GM18861 (cell line): ENCODE results near the gene ABCA3.
A peak's percentile ranks its signal among the peaks of the same experiment; 100 is the strongest.
"Not testable (repeated sequence)": the region's sequence is repeated elsewhere in the genome, so short reads cannot be mapped to it uniquely, and the experiment has no call there.

ENCODE experiments used
- ATAC-seq: cut with Tn5 transposase; IDR thresholded peaks from one replicate; pipeline ENCODE4 v1.9.1; 2021; ENCODE audit not compliant: unreplicated experiment

The ABCA3 gene

GRCh38 chr16:2282866-2283555 lies 57.5 kb downstream of the ABCA3 start:
- no peak for ATAC-seq

GRCh38 chr16:2282262-2282661 lies 58.3 kb downstream of the ABCA3 start:
- ATAC-seq = no peak

DNA sequence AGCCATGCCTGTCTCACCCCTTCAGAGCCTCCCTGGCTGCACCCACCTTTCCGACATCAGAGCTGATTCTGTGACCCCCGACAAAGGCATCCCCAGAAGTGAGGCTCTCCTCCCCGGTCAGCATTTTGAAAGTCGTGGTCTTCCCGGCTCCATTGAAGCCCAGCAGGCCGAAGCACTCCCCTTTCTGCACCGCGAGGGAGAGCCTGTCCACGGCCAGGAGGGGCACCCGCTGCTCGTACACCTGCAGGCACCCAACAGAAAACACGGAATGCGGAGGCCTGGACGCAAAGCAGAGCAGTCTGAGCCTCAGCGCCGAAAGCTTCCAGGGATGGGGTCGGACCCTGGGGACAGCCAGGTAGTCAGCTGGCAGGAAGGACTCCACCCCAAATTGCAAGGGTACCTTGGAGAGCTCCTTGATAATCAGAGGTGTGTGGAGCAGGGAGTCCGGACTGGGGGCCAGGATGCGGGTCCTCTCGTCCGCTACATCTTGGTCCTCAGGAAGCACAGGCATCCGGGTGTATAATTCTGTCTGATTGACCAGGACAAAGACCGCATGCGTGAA lies 59.5 kb downstream of the ABCA3 start:
- ATAC-seq = no peak

GRCh38 chr16:2280461-2280860 lies 60.1 kb downstream of the ABCA3 start:
- no peak for ATAC-seq

- no peak for ATAC-seq
Measured at GRCh38 chr16:2278956-2279800, 61.4 kb downstream of the ABCA3 start.

- no peak for ATAC-seq
Measured at GRCh38 chr16:2278272-2278608, 62.3 kb downstream of the ABCA3 start.

DNA sequence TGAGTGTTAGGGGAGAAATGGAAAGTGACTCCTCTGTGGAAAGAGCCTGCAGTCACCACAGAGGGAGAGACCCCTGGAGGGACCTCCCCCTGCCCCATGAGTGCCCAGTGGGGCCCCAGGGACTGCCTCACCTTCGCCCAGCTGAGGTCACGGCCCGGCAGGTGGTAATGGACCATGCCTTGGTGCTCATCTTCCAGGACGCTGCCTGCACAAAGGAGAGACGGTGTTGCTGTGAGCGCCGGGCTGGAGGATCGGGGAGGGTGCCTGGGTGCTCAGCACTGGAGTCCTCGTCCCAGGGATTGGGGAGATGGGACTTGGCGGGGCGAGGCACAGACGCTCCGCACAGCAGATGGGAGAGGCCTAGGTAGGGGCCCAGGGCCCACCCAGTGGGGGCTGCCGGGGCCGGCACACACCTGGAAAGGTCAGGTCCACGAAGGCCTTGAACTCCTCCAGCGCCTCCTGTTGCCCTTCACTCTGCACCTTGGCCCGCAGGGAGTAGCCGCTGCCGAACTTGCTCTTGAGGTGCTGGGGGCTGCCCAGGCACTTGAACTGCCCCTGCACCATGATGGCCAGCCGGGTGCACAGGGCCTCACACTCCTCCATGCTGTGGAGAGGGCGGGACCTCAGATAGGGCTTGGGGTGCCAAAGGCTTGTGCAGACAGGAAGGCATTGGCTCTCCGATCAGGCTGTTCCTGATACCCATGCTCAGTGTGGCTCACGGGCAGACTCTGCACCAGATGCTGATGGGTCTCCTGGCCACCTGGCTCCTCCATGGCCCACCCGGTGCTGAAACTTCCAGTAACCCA lies 62.9 kb downstream of the ABCA3 start:
- no peak for ATAC-seq

- ATAC-seq = no peak
Measured at GRCh38 chr16:2276368-2277195, 63.9 kb downstream of the ABCA3 start.

DNA sequence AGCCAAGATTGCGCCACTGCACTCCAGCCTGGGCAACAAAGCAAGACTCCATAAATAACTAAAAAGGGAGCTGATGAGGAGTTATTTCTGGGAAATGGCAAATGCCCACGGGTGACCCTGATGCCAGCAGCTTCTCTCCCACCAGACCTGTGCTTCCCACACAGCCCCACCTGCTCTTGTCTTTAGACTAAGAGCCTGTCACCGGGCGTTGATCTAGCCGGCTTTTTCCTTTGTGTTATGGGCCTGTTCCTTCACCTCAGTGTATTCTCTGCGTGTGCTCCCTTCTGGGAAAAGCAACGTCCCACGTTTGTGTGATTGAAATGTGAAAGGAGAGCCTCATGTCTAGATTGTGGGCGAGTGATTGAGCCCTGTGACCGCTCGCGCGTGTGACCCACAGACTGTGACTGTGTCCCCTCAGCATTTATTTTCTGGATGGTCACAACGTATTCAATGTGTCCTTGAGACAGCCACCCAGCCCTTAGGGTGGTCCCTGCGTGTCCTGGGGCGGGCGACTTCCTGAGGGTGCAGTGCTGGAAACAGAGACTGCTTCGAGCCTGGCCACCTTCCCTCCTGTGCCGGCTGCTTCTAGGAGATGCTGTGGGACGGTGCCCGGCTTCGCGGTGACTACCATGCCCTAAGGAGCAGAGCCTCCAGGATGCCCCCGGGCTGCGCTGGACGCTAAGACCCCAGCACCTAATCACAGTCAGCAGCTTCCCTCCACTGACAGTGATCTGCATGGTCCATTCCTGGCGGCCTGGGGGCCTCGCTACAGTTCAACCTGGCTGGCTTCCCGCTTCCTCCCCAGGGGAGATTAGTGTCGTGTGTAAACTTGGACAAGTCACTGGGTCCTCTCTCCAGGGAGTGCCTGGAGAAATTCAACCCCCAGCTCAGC lies 64.8 kb downstream of the ABCA3 start:
- ATAC-seq = no peak

GRCh38 chr16:2273931-2274330 lies 66.6 kb downstream of the ABCA3 start:
- no peak for ATAC-seq

DNA sequence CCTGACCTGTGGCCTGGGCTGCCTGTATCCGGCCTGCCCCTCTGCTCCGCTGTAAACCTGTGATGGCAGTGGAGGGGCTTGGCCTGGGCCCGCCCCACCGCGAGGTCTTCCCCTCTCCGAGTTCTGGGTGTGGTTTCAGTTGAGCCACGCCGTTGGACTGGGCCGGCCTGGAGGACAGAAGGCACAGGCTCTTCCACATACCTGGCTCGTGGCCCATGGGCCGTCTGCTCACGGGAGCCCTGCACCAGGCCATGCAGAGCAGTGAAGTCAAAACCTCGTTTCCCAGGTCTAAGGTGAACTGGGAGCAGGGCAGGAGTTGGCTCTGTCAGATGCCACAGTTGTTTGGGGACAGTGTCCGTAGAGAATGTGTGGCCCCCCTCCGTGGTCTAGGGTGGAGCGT lies 67.0 kb downstream of the ABCA3 start:
- no peak for ATAC-seq

- ATAC-seq = no peak
Measured at GRCh38 chr16:2271848-2272461, 68.6 kb downstream of the ABCA3 start.

- ATAC-seq = no peak
Measured at GRCh38 chr16:2270588-2271470, 69.7 kb downstream of the ABCA3 start.

DNA sequence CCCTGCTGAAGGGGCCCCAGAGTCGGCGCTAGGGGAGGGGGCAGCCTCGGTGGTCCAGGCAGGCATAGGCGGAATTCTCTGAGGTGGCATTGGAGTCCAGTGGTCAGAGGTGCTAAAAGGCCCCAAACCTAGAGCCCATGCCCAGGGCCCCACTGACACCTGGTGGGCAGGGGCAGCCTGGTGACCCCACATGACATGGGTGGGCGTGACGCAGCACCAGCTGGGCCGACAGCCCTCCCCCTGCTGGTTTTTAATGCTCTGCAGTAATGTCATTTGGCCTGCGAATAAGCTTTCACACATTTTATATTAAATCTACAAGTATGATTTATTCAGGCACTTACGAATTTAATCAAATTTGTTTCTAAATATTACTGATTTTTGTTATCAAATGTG lies 70.5 kb downstream of the ABCA3 start:
- no peak for ATAC-seq

GRCh38 chr16:2267913-2268666 lies 72.4 kb downstream of the ABCA3 start, which contains the start of gene RNPS1:
Gene RNPS1, minus strand, starts transcription at chr16:2268126. Its CDS starts 3,483 bp downstream, at chr16:2264643.
- peak; percentile 61 for ATAC-seq

DNA sequence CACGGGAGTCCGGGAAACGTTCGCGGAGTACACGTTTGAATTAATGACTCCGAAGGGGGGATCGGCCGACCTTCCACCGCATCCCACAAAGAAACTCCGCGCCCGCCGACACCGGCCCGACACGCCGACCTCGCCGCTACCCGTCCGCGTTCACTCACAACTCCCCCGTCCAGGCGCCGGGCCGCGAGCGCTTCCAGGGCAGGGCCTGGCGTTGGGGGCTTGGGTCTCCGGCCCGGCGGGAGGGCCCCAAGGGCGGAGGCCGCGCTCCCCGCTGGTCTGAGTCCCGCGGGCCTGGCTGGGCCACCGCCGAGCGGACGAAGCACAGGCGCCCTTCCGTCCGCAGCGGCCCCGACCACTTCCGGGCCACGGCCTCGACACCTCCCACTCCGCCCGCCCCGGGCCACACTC lies 73.0 kb downstream of the ABCA3 start:
- peak; percentile 38 for ATAC-seq

DNA sequence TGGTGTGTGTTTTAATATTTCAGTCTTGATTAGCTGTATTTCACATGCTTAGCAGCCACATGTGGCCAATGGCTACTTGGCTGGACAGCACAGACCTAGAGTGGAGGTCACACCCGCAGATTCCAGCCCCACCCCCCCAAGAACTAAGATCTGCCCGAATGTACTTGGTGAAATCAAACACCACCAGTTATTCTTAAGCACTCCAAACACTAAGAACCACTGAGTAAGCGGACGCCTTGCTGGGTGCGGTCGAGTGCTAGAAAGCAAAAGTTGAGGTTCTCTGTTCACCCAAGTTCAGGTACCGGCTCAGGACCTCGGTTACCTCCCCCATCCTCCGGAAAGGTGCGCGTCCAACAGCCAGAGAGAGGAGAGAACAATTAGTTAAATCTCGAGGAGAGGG lies 73.6 kb downstream of the ABCA3 start:
- not testable (repeated sequence) for ATAC-seq
